HG02852 (cell line): ENCODE measurements around the gene CBFA2T2.
"Not testable (repeated sequence)": the region's sequence is repeated elsewhere in the genome, so short reads cannot be mapped to it uniquely, and the experiment has no call there.

Experiments
- ATAC-seq: cut with Tn5 transposase; IDR thresholded peaks from one replicate; pipeline ENCODE4 v1.9.1; 2021; ENCODE audit warnings: mild to moderate bottlenecking, moderate library complexity; ENCODE audit not compliant: unreplicated experiment

CBFA2T2 gene

DNA sequence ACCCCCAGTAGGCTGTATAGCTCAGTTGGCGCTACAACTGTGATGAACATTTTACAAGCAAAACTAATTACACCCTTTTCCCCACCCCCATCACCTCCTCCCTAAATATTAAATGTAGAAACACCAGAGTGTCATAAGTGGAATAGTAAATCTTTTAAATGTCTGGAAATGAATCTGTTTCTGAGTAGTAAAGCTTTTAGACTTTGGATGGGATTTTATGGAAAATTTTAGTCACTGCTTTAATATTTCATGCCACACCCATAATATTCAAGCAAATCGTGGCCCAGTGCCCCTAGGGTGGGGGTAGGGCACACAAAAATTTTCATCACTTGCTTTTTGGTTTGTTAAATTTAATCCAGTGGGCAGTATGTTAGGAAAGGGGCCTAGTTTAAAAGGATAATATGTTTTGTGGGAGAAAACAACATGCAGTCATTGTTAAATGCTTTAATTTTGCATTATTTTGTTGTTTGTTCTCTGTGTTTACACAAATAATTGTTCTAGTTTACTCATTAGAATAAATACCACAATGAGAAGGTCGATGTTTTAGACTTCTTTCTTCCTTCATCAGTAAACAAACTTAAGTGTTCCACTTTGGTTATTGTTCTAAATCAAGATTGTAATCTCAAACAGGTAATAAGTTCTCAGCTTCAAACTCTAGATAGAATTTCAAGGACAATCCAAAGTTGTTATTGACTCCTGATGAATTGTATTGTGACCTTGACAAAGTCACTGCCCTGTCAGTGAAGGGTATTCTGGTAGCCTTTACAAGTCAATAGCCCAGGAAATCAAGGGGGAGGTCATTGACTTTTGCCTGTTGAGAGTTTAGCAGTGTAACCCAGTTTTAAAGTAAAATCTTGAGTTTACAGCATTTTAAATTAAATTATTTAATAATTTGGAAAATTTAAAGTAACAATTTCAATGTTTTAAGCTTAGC is 79.2 kb downstream of the CBFA2T2 start:
- no peak for ATAC-seq

DNA sequence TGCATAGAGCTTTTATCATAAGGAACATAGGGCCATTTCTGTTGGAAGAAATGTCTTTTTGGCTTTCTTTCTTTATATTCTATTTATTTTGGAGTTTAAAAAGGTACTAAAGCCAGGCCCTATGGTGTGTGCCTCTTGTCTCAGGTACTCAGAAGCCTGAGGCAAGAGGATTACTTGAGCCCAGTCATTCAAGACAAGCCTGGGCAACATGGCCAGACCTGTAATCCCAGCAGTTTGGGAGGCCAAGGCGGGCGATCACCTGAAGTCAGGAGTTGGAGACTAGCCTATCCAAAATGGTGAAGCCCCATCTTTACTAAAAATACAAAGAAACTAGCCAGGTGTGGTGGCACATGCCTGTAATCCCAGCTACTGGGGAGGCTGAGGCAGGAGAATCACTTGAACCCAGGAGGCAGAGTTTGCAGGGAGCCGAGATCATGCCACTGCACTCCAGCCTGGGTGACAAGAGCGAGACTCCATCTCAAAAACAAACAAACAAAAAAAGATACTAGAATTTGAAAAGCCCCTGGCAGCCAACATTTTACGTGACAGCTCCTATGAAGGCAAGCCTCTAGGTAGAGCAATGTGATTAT is 80.0 kb downstream of the CBFA2T2 start:
- ATAC-seq: no peak

DNA sequence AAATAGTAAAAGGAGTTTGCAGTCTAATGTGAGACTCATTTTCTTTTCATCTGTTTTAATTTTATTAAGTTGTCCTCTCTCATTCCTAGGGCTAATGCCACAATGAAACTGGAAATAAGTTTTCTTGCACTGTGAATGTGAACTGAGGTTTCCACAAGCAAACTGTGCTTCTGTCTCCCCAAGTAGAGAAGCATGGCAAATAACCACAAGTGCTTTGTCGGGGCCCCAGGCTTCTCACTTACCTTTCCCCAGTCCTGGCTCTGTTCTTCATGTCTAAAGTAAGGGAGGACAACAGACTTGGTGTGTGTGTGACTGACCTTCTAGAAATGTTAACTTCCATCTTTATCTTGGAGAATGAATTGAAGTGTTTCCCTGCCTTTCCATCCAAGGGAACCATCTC is 80.8 kb downstream of the CBFA2T2 start:
- no peak for ATAC-seq

DNA sequence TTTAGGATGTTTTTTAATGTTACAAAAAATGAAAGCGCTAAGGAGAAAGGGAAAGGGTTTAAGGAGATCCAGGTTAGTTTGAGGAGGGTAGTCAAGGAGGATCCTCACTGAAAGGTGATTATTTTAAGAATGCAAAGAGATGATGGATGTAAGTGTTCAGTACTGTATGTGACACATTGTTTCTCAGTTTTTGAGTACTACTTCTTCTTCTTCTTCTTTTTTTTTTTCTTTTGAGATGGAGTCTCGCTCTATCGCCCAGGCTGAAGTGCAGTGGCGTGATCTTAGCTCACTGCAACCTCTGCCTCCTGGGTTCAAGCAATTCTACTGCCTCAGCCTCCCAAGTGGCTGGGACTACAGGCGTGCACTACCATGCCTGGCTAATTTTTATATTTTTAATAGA is 83.4 kb downstream of the CBFA2T2 start:
- ATAC-seq: not testable (repeated sequence)

DNA sequence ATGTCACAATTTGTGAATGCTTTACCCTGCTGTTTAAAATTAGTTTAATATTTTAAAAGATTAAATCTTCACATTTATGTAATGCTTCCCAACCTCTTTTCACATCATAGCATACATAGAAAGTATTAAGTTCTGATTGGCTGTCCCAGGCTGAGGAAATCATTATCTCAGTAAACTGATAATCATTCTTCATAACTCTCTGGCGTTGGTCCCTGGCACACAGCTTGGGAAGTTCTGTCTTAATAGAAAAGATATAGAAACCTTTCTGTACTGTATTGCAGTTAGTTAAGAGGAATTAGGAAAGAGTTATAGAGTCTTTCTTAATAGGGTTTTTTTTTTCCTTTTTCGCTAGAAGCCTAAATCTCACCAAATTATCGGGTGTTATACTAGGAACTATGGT is 85.4 kb downstream of the CBFA2T2 start:
- no peak for ATAC-seq

DNA sequence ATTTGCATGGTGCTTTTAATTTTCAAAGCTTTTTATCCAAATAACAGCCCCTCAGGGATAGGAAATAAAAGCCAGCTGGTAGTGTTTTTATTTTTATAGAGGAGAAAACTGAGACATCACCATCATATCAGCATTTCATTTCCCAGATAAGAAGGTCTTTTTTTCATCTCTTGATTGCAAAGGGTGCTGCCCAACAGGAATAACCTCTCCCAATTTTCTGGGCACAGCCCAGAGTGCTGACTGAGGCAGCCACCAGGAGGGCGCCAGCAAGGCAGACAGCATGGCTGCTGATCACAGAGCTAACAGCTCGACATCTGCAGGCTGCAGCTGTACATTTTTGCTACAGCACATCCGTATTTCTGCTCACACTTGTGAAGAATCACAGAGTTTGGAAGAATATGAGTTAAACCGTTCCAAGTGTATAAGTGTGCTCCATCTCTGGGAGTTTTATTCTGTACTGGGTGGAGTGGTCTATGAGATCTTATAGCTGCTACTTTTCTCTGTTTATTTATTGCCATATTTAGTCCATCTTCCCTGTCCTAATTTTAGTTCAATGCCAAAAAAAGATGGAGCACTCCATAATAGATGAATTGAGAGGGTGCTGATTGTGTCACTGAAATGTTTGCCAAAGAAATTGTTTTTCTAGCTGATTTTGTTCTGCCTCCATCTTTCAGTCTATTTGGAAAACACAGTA is 86.7 kb downstream of the CBFA2T2 start:
- no peak for ATAC-seq

DNA sequence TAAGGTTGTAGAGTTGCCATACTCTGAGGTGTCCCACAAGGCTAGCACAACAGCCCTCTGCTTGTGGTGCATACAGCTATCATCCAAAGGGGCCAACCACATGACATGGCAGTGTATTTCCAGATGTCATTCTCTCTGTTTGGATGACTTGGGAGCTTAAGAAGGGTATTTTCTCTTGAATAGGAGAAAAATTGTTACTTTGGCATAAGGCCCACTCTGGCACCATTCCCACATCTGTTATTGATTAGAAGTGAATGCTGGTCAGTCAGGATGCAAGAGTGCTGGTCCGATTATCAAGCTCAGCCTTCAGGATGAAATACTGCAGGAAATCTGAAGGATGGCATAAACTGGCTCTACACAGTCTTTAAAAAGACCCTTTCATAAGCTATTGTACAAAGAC is 88.6 kb downstream of the CBFA2T2 start:
- no peak for ATAC-seq

DNA sequence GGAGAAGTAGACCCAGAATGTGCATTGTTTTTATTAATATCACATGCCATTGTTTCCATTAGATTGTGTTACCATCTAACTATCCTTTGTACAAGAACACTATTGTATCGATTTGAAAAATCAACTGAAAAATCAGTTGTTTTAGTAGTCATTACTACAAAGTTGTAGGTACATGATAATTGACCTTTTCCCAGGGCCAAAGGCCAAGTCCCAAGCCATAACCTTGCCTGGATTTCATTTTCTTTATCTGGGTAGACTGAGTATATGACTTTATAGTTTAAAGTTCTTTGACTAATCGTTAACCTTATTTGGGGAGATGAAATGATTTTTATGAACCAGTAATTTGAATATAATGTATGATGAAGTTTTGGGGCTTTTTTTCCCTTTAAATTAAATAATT is 93.2 kb downstream of the CBFA2T2 start:
- no peak for ATAC-seq

DNA sequence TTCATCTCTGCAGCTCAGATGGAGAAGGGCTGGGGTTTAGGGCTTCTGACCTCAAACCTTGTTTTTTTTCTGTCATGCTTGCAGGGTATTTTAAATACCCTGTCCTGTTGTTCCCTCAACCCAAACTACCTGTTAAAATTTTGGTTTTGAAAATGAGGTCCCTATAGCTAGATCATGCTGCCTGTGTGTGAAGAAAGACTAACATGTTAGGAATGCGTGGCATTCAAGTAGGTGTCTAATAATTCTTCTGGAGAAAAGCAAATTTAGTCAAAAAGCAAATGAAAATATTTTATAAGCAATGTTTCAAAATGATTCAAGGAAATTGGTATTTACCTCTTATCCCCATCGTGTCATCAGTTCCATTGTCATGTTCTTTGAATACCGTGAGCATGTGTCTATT is 95.1 kb downstream of the CBFA2T2 start:
- ATAC-seq: no peak

DNA sequence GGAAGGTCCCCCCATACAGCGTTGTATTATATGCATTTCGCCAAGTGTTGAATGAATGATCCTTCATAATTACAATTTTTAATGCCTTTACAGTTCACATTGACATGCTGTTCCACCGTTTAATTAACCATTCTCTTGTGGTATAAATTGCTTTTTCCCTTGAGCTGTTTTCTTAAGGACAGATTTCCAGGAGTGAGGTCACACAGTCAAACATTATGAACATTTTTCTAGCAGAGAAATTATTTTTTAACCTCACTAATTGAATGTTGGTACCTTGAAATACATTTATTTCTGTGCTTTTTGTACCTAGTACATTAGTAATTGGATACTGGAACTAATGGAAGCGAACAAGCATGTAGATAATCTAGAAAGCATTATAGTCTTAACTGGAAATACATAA is 95.5 kb downstream of the CBFA2T2 start:
- no peak for ATAC-seq

DNA sequence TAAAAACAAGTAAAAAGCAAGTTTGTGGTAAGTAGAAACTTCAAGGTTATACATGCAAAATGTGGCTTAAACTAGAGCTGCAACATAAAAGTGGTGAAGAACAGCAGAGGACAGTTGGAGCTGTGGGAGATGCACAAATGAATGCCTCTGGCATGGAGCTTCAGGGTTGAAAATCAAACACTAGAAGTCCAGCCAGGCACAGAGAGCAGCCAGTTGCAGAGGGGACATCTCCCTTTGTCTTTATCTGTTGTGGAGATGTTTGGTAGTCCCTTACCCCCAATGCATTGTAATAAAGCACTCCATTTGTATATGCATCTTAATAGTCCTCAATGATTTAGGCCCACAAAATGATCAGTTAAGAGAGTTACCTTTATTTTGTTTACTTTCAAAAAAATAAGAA is 99.2 kb downstream of the CBFA2T2 start:
- ATAC-seq: no peak

DNA sequence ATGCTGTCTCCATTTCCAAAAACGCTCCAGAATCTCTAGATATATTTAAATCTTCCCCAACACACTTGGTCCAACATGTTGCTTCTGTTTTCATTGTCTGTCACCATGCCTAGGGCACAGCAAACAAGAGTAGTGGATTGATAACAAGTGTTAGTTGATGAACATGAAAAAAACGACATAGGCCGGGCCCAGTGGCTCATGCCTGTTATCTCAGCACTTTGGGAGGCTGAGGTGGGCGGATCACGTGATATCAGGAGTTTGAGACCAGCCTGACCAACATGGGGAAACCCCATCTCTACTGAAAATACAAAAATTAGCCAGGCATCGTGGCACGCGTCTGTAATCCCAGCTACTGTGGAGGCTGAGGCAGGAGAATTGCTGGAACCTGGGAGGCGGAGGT is 102.0 kb downstream of the CBFA2T2 start:
- not testable (repeated sequence) for ATAC-seq

DNA sequence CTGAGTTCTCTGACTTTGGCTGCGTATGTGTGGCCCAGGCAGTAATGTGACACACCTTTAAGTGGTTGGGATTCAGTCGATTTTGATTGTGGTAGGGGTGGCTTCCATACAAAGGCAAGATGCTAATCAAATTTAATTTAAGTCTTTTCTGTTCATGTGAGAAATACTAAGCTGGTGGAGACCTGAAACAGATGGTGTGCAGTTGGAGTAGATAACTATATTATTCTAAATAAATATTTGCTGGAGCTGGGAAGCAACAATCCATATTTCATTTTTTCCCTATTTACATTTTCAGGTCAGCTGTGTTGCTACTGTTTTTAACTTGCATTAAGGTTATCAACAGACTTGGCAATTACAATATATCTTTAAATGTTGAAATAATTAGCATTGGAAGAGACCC is 104.8 kb downstream of the CBFA2T2 start:
- ATAC-seq: no peak

DNA sequence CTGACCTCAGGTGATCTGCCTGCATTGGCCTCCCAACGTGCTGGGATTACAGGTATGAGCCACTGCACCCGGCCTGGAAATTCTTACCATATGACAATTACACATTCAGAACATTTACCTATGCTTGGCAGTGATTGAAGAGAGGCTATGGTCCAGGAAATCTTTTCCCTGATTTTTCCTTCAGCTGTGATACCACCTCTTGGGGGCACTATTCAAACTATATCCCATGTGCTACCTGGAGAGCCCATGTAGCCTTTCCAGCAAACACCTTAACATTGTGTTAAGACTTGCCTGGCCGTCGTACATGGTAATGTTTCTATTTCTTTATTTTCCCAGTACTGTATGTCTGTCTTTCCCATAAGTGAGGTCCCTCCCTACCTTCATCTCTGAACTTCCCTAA is 110.5 kb downstream of the CBFA2T2 start:
- no peak for ATAC-seq

DNA sequence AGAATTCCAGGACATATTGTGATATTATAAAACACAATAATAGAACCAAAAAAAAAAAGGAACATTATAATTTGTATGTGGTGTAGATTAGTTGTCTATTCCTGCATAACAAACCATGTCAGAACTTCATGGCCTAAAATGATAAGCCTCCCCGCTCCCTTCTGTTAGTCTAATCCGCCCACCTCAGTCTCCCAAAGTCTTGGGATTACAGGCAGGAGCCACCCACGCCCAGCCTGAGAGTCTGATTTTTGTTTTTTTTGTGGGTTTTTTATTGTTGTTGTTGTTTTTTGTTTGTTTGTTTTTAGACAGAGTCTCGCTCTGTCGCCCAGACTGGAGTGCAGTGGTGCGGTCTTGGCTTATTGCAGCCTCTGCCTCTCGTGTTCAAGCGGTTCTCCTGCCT is 111.1 kb downstream of the CBFA2T2 start:
- no peak for ATAC-seq

DNA sequence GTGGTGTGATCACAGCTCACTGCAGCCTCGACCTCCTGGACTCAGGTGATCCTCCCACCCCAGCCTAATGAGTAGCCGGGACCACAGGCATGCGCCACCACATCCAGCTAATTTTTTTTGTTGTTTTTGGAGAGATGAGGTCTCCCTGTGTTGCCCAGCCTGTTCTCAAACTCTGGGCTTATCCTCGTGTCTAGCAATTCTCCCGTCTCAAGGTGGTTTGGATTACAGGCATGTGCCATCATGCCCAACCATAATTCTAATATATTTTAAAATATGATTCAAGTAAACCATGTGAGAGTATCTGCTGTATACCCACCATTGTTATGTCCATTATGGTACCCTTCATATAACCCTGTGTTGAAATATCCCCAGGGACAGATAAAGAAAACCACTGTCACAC is 112.0 kb downstream of the CBFA2T2 start:
- ATAC-seq: no peak

DNA sequence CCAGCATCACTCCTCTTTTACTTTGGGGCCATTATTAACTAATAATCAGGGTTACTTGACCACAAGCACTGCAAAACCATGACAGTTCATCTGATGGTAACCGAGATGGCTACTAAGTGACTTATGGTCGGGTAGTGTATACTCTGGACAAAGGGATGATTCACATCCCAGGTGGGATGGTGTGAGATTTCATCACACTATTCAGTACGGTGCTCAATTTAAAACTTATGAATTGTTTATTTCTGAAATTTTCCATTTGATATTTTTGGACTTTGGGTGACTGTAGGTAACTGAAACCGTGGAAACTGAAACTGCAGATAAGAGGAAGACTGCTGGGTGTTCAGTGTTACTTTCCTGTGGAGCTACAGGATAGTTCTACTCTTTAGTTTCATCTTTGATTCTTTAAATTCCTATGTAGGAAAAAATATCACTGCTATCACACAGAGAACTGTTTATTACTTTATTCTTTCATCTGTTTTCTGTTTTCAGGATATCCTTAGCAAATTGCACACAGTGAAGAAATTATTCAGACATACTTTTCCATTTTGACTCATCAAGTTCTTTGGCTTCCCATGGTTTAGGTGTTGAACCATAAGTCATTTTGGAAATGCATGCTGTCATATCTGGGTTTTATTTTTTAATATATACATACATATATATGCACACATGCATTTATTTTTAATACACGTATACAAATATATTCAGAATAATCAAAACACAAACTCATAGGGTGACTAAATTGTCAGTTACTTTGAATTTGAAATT is 113.1 kb downstream of the CBFA2T2 start:
- peak; percentile 54 for ATAC-seq

DNA sequence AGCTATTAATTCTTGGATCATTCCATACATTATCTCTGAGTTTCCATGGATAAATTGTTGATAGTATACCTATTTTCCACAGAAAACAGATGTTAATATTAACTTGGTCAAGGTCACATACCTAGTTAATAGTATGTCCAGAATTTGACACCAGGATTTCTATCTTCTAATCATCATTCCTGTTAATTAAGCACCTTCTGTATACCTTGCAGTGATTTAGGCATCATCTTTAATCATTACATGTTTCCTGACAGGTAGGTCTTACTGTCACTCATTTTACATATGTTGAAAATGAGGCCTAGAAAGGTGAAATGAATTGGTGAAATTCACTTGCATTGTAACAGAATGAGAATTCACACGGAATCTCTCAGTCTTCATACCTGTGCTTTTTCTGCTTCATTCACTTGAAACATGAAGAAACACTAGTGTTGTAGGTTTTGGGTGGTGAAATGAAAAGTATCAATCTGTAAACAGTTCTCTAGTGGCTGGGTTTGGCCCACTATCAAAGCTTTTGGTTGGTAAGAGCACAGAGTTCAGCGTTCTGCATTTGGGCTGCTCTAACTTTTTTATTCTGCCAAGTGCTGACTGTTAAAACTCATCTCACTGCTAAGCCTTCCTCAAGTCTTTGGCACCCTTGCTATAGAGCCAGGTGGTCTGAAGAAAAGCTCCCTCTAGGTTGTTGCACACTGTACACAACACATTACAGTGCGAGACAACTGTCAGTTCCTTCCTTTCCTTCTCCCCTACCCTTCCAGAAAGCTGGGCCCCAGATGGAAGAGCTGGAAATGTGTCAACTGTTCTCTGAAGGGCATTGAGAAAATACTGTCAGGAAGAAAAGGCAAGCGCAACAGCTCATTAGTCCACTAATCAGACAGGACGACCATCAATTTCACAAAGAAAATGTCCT is 114.4 kb downstream of the CBFA2T2 start:
- no peak for ATAC-seq

DNA sequence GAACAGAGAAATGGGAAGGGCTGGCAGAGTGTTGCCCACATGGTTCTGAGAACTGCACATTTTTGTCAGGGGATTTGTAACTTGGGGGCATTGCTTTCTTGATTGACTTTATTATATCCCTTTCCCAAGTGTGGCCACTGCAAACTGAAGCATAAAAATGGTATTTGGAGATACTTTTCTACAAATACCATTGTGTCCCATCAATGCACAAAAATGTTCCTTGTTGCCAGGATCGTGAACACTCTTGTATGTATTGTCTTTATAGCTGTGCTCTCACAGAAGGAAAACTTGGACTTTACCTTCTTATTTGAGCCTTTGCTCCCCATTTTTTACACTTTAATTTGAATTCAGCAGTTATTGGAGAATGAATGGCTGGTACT is 115.1 kb downstream of the CBFA2T2 start:
- no peak for ATAC-seq

DNA sequence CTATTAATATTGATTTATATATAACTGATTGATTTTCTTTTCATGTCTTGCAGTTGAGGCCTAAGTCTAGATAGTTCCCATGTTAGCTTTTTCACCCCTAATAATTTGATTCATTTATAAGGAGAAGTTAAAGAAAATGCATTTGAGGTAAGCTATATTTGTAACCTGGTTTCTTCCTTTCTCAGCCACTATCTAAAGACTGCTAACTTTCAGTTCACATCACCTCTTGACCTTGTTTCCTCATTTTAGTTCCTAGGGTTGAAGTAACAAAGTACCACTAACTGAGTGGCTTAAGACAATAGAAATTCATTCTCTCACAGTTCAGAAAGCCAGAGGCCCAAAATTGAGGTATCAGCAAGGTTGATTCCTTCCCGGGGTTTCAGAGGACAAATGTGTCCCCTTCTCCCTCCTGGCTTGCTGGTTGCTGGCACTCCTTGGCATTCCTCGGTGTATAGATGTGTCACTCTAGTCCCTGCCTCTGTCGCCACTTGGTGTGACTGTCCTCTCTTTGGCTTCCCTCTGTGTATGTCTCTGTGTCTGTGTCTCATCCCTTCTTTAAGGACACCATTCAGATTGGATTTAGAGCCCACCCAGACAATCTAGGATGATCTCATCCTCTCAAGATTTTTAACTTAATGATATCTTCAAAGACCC is 116.3 kb downstream of the CBFA2T2 start:
- peak; percentile 63 for ATAC-seq
